Islet precursor cell (in vitro differentiated cells): ENCODE results near the gene RPL7A.
"Not testable (repeated sequence)": the region's sequence is repeated elsewhere in the genome, so short reads cannot be mapped to it uniquely, and the experiment has no call there.

ENCODE experiments used
- DNase-seq: peaks from one replicate; pipeline ENCODE4 v3.0.0-alpha.2; 2018

Gene RPL7A

GRCh38 chr9:133347985-133348717 lies at the start of gene RPL7A, which contains the start of gene MED22:
Gene RPL7A, plus strand, starts transcription at chr9:133348218. Its CDS starts 26 bp downstream, at chr9:133348244.
Gene MED22, minus strand, starts transcription at chr9:133348131. Its CDS starts 1,469 bp downstream, at chr9:133346662.
- peak; percentile 97 for DNase-seq

DNA sequence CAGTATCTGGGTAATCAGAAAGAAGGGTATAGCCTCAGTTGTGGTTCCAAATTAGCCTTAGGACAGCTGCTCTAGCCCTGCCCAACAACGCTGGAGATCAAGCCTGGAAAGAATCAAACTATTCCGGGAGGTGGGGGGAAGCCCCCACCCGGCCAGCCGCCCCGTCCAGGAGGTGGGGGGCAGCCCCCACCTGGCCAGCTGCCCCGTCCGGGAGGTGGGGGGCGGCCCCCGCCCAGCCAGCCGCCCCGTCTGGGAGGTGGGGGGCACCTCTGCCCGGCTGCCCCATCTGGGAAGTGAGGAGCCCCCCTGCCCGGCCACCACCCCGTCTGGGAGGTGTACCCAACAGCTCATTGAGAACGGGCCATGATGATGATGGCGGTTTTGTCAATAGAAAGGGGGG lies 48.0 kb upstream of the RPL7A start:
- not testable (repeated sequence) for DNase-seq

DNA sequence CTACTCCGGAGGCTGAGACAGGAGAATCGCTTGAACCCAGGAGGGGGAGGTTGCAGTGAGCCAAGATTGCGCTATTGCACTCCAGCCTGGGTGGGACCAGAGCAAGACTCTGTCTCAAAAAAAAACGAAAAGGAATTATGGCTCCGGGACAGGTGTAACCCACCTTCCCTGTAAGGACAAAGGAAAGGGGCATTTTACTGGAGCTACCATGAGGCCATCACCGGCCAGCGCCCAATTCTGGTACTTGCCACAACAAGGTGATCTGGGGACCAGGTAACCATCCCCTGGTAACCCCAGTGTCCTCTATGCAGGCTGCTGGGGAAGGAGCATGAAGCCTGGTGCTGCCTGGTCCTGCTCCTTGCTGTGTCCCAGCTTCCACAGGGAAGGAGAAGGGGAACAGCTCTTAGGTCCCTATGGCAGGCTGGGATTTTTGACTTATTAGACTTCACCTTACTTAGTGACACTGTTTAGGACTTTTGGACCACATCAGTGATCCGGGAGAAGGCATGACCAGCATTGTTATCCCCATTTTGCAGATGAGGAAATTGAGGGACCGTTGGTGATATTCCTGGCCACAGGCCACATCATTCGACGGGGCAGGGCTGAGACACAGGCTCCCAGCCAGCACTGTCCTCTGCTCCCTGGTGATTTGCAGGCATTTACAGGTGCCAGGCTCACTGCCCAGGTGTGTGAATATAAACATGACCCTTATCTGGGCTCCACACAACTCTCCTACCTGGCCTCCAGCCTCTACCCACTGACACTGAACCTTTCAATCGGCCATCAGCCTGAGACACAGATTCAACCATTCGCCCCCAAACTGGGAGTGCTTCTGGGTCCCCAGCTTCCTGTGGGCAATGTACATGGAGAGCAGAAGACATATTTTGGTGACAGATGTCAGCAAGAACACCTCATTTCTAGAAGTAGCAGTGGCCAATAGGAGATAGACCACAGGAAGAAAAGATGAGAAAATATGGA lies 46.5 kb upstream of the RPL7A start:
- DNase-seq, result no peak

DNA sequence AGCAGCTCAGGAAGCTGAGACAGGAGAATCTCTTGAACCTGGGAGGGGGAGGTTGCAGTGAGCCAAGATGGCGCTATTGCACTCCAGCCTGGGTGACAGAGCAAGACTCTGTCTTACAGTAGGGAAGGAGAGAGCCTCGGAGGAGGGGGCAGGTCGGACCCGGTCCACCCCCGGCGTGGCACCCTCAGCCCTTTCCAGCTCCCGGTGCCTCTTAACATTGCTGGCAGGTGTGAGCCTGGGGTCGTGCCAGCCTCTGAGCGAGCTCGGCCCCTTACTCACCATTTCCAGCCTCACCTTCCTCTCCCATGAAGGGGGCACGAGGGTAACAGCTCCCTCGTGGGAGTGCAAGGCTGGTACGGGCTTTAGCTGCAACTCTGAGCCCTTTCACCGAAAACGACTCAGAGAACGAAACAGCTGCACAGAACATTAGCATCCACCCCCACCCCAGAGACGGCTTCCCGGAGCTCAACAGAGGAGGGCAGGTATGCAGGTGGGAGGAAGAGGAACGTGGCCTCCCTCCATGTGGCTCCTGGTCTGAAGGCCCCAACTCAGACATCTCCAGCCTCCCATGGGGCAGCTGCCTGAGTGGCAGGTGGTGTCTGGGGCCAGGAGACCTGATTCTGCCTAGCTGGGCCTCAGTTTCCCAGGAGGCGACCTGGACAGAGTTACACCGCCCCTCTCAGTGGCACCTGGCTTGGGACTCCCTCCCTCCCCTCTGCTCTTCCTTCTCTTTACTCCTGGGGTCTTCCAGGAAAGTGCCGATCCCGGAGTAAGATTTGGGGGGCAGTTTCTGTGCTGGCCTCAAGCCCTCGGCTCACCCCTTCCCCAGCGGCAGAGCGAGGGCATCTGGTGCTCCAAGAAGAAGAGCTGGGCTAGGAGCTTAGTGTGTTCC lies 44.5 kb upstream of the RPL7A start:
- DNase-seq, result no peak

- DNase-seq, result no peak
Observed at GRCh38 chr9:133304158-133304470, 43.9 kb upstream of the RPL7A start.

- DNase-seq, result no peak
Observed at GRCh38 chr9:133304477-133305377, 43.3 kb upstream of the RPL7A start.

- no peak for DNase-seq
Observed at GRCh38 chr9:133305731-133306130, 42.3 kb upstream of the RPL7A start.

DNA sequence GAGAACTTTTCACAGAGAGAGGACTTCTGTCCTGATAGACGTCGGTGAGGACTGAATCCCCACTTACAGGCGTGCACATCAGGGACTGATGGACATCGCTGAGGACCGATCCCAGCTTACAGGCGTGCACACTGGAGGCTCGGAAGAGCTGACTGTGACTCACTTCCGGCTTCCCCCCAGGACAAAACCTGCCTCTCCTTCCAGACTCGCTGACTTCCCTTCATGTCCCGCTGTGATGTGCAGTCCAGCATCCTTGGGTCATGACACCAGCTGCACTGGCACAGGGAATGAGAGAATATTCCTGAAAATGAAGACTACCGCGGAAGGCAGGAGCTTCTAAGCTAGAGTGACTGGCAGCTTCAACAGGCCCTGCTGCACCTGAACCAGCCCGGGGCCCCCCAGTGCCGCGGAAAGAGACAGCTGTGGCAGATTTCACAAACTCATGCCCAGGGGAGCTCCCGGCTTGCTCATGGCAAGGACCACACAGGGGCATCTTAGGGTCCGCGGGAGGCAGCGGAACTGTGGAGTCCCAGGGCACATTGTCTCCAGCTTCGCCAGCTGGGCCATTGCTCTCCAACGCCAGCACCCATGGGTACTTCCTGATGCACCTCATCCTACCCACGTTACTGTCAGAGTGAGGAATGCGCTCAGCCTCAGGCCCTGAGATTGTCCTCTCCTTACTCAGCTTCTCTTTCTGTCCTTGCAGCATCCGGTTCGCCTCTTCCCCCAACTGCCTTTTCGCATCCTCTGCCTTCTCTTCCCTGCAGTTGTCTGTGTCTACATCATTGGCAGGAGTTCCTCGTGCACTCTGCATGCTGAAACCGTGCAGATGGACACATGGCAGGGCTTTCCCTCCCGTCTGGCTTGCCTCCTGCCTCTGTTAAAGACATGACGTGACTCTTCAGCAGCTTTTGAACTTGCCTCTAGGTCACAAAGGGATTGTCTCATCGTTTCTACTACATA lies 41.5 kb upstream of the RPL7A start:
- DNase-seq, result no peak

- DNase-seq, result no peak
Observed at GRCh38 chr9:133307301-133307700, 40.7 kb upstream of the RPL7A start.

DNA sequence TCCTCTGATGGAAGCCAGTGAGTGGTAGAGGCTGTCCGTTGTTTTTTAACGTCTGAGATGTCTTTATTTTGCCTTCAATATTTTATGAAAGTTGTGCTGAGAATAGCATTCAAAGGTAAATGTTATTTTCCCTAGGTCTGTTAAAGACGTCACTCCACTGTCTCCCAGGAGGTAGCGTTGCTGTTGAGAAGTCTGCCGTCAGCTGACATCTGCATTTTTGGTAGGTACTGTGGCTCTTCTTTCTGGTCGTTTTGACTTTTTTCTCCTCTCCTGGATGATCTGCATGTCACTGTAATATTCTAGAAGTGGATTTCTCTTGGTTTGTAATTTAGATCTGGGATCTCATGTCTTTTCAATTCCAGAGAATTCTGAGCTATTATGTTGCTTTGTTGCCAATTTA lies 38.4 kb upstream of the RPL7A start:
- DNase-seq, result no peak

GRCh38 chr9:133315997-133316396 lies 32.0 kb upstream of the RPL7A start:
- DNase-seq, result no peak

DNA sequence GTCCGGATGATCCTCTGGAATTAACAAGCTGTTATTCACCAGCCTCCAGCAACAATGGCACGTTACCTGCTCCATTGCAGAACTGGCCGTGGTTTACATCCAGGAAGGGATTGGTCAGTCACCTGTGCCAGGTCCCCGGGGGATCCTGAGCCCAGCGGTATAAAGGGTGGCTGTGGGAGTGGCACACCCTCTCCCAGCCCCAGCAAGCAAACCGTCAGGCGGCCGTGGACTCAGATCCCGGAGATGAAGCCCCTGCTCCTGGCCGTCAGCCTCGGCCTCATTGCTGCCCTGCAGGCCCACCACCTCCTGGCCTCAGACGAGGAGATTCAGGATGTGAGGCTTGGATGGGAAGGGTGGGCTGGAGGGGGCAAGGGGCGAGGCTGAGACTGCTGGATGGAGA lies 30.5 kb upstream of the RPL7A start:
- not testable (repeated sequence) for DNase-seq

- DNase-seq, result no peak
Observed at GRCh38 chr9:133320421-133320881, 27.6 kb upstream of the RPL7A start.

GRCh38 chr9:133321411-133321935 lies 26.5 kb upstream of the RPL7A start:
- no peak for DNase-seq

GRCh38 chr9:133322701-133323100 lies 25.3 kb upstream of the RPL7A start:
- DNase-seq, result no peak

DNA sequence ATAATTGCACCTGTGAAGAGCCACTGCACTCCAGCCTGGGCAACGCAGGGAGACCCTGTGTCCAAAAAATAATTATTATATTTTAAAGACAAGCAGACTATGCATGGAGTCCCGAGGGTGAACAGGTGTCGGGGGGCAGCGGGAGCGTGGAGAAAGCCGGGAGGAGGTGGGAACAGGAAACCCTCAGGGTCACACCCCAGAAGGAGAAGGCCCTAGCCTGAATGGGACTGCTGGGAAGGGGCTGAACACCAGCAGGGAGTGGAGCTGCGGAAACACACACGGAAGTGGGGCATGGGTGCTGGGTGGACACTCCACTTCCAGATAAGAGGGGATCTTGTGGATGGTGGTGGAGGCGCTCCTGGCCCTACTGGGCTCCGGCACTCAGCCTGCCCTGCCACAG lies 24.8 kb upstream of the RPL7A start:
- DNase-seq, result no peak

DNA sequence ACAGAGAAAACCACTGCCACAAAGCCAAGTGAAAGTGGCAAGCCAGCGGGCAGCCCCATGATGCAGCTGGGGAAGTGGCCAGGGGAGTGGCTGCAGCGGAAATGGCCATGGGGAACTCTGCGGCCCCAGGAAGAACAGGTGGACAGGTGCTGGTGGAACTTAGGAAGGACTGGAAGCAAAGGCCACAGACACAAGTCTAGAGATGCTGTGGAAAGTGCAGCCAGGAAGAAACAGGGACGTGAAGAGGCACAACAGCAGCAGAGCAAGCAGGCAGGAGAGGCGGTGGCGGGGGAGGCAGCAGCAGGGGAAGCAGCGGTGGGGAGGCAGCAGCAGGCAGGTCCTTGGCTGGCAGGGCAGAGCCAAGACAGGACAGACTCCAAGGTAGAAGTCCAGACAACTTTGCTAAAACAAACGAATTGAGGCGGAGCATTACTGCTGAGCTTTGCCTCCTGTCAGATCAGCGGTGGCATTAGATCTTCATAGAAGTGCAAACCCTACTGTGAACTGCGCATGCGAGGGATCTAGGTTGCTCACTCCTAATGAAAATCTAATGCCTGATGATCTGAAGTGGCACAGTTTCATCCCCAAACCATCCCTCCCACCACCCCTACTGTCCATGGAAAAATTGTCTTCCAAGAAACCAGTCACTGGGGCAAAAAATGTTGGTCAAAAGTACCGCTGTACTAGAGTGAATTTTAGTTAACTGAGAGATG lies 23.9 kb upstream of the RPL7A start:
- DNase-seq, result no peak

DNA sequence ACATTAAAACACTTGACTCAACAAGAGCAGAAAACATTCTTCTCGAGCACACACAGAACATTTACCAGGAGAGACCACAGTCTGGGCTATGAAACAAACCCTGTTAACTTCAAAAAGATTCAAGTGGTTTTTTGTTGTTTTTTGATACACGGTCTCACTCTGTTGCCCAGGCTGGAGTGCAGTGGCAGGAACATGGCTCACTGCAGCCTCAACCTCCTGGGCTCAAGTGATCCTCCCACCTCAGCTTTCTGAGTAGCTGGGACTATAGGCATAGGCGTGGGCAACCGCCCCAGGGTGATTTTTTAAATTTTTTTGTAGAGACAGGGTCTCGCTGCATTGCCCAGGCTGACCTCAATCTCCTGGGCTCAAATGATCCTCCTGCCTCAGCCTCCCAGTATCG lies 21.0 kb upstream of the RPL7A start:
- not testable (repeated sequence) for DNase-seq

DNA sequence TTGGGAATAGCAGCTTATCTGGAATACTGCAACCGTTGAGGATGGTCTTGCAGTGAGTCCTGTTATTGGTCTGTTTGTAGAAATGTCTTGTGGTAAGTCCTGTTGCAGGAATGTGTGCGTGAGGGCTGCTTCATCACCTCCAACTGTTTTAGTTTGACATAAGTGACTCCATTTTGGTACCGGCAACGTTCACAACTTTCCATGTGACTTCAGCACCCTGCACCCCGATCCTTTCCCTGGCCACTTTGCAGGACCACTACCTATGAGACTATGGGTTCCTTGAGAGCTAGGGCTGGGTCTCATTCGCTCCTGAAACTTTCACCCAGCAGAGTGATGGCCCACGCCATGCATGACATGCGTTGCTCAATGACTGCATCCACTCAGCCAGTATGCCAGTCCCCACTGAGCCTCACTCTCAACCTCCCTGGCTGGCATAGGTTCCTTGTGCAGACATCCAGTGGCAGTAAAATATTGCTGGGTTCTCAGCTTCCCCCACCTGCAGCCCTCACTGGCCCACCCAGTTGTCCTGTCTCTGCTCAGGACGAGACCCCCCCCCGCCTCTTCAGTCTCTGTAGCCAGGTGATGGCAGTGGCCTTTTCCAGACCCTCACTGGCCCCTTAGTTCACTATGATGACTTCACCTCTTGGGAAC lies 20.1 kb upstream of the RPL7A start:
- DNase-seq, result no peak
